HG02571 (cell line): ENCODE data around the gene CACNA2D3.

Experiments
- ATAC-seq: cut with Tn5 transposase; IDR thresholded peaks from one replicate; pipeline ENCODE4 v1.9.1; 2021; ENCODE audit warnings: mild to moderate bottlenecking, moderate library complexity; ENCODE audit not compliant: unreplicated experiment

The CACNA2D3 gene

GRCh38 chr3:54361746-54362283 is 239.5 kb downstream of the CACNA2D3 start:
- ATAC-seq = no peak

DNA sequence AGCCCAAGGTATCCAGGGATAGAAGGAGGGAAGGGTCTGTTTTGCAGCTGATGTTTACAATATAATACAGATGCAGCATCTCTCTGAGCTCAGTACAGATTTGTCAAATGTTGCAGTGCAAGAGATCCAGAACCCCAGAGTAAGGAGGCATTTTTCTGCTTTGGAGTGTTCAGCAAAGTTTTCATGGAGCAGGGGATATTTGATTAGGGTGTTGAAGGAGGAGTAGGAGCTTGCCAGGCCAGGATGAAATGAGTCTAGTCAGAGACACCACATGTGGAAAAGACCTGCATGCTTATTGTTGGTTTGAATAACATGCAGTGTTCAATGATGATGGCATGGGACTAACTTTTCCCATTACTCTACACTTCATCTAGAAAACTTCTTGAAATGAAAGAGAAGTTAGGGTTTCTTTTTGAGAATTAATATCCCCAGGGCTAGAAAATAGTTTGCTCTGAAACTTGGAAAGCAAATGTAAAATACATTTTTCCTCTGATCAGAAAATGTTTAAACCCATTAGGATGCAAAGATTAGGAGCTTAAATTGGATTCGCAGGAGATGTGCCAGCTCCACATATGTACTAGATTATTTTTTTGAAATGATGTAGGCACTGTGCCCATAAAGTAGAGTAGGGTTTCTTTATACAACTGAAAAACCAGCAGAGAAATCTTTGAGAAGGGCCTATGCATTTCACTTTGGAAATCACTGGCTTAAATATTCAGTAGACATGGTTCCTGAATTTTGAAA is 243.8 kb downstream of the CACNA2D3 start:
- no peak for ATAC-seq

DNA sequence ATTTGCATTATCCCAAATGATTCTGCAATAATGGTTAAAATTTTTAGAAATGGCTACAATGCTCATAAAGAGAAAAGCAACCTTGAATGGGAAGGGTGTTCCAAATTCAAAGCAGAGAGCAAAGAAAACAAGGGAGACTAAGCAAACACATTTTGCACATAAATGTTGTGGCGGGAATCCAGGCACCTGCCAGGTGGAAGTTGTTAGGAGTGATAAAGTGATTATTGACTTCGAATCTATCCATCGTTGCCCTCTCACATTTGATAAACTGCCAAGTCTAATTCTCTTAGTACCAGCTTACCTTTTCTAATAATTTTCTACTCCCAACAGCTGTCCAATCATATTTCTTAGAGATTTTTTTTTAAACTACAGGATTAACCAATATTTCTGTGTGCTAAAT is 244.5 kb downstream of the CACNA2D3 start:
- no peak for ATAC-seq

GRCh38 chr3:54372232-54372631 is 249.9 kb downstream of the CACNA2D3 start:
- ATAC-seq = no peak

DNA sequence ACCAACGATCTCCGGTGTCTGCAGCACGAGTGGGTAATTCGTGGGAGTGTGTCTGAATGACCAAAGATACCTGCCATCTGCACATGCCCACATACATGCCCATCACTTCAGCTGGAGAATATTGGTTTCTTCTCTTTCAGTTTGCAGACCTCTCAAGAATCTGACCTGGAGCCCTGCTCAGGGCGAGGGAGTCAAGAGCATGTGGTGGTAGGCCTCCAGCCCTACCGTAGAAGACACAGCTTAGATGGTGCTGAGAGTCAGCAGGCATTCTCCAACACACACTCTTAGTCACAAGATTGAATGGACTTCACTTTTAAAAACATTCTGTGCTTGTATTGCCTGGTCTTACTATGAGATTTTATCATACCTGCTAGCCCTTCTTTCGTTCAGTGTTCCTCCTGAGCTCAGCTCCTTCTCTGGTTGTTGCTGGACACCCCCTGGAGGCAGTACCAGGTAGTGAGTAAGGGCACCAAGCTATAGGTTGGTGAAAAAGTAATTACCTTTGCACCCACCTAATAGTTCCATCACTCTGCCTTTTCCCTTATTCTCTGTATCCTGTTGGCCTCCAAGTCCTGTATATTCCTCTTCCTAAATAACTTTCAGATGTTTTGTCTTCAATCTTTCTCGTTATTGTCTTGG is 252.0 kb downstream of the CACNA2D3 start:
- no peak for ATAC-seq

DNA sequence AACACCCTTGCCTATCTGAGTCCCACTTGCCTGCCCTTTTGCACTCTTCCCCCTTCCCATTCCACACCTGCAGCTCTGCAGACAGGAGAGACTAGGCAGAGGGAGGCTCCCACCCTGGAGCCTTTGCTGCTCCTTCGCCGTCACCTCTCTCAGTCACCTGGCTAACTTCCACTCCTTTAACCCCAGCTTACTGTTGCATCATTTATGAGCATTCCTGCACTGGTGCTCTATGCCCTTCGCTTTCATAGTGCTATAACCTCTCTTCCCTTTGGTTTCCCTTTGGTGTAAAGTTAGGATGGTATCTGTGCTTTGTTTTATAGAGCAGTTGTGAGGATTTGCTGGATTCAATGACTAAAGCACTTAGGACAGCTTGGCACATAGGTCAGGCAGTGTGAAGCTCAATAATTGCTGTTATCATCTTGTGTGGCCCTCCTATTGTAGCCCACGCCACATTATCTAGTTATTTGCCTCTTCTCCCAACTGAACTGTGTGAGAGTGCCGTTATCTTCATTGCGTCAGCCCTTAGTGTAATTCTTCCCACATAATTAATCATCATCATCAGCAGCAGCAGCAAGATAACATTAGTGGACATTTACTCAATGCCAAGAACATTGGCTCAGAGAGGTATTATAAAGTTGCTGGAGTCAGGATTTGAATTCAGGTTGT is 253.9 kb downstream of the CACNA2D3 start:
- no peak for ATAC-seq

DNA sequence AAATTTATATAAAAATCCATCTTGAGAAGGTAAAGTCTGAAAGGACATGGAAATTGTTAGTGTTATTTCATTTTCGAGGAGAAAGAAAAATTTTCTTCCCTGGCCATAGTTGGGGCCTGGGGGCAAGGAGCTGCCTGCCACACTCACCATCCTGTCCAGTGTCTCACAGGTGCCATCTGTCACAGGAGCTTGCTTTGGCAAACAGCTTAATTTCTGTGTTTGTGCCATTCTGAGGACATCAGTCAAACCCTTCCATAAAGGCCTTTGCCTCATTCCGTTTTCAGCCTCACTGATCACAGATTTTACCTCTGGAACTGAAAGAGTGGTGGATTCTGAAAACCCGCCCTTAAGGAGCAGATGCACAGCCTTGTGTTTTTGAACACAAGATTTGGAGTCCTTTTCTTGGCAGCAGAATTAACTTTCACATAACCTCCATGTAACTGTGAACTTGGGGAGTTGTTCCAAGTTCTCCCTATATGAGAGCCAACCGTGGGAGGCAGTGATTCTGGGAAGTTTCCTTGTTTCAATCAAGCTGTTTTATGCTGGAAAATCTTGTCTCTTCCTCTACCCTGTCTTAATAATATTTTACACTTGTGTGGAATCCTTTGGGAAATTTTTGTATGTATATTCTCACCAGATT is 254.7 kb downstream of the CACNA2D3 start:
- no peak for ATAC-seq

GRCh38 chr3:54378184-54378583 is 255.8 kb downstream of the CACNA2D3 start:
- ATAC-seq = no peak

- no peak for ATAC-seq
These were observed 261.9 kb downstream of the CACNA2D3 start for GRCh38 chr3:54384279-54384678.

GRCh38 chr3:54390582-54390981 is 268.2 kb downstream of the CACNA2D3 start:
- no peak for ATAC-seq

- ATAC-seq = no peak
These were observed 270.8 kb downstream of the CACNA2D3 start for GRCh38 chr3:54393150-54393549.

GRCh38 chr3:54408328-54408727 is 286.0 kb downstream of the CACNA2D3 start:
- no peak for ATAC-seq

- no peak for ATAC-seq
These were observed 299.6 kb downstream of the CACNA2D3 start for GRCh38 chr3:54421943-54422342.

- no peak for ATAC-seq
These were observed 301.9 kb downstream of the CACNA2D3 start for GRCh38 chr3:54424292-54424691.

GRCh38 chr3:54426381-54426780 is 304.0 kb downstream of the CACNA2D3 start:
- ATAC-seq = no peak

- ATAC-seq = no peak
These were observed 305.1 kb downstream of the CACNA2D3 start for GRCh38 chr3:54427501-54427900.

- ATAC-seq = no peak
These were observed 305.9 kb downstream of the CACNA2D3 start for GRCh38 chr3:54427941-54428871.

DNA sequence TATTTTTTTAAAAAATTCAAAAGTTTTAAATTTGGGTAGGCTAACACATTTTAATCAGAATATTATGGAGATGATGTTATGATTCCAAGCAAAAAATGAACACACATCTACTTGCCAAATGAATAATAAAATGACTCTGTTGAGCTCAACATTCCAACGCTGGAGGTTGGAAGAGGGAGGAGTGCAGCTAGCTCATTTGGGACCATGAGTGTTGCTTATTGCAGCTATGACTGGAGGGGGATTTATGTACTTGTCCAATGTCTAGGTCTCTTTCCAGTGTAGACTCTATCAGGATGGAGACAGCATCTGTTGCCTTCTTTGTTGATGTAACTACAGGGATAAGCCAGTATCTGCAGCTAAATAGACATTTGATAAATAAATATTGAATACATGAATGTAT is 310.6 kb downstream of the CACNA2D3 start:
- ATAC-seq = no peak

GRCh38 chr3:54433846-54434245 is 311.5 kb downstream of the CACNA2D3 start:
- ATAC-seq = no peak

DNA sequence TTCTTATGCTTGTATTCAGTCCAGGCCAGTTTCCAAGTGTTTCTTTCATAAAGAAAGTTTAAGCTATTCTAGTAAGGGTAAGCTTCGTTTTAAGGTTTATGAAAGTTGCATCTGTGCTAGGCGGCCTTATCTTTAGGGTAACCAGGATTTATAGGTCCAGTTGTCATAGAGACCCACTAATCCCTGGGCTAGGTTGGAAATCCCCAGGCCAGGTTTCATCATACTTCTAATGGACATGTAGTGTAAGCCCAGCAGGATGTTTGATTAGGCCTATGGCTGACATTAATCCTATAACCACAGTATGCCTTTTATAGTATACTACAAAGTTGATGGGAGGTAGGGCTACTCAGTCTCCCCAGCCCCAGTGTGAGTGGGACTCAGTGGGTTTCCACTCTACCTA is 312.4 kb downstream of the CACNA2D3 start:
- no peak for ATAC-seq
